A673 (cell line): Measurements from ENCODE around the gene CSNK2B. TPM values are rescaled to one million over a fixed set of nuclear protein-coding genes. Genes with fewer than 3 reads are reported as not detected.
A peak's percentile ranks its signal among the peaks of the same experiment; 100 is the strongest.

Experiments
- BruUV-seq: library from RNA; stranded (reverse); fragments of 400-500 nt; replicated peaks from 2 replicates; lab custom pipeline; 2021; lab: Mats Ljungman, UMichigan
- CTCF ChIA-PET: fragments of 300-600 bp; sonication (Branson Sonifier 250); formaldehyde crosslinking; loops from one replicate; lab custom pipeline; 2022; ENCODE audit warnings: antibody characterized with exemption; lab: Charles Lee
- POLR2A ChIA-PET: fragments of 300-600 bp; sonication (Branson Sonifier 250); formaldehyde crosslinking; loops from one replicate; lab custom pipeline; 2022; ENCODE audit warnings: antibody characterized with exemption; ENCODE audit not compliant: low non-redundant PET; lab: Charles Lee
- DNase-seq: peaks from one replicate; pipeline ENCODE4 v3.0.0-alpha.2; 2015; ENCODE audit warnings: low spot score
- H3K27ac ChIP-seq: fragments of 200-600 bp; sonication (generic); 2 replicates; pipeline ENCODE4 v1.5.1; 2016; ENCODE audit warnings: mixed run types, low read depth, mild to moderate bottlenecking, mixed read lengths, antibody characterized with exemption, low read length; ENCODE audit not compliant: poor library complexity, severe bottlenecking
- H3K27me3 ChIP-seq: fragments of 200-600 bp; sonication (generic); replicated peaks from 2 replicates; pipeline ENCODE4 v1.6.1; 2017; ENCODE audit warnings: mixed run types, low read depth, mild to moderate bottlenecking, mixed read lengths, antibody characterized with exemption, low read length; ENCODE audit not compliant: insufficient read depth, poor library complexity
- H3K36me3 ChIP-seq: fragments of 200-600 bp; sonication (generic); 2 replicates; pipeline ENCODE4 v1.6.1; 2016; ENCODE audit warnings: mixed run types, mild to moderate bottlenecking, mixed read lengths, antibody characterized with exemption, low read length; ENCODE audit not compliant: insufficient read depth, poor library complexity, severe bottlenecking
- H3K4me1 ChIP-seq: fragments of 200-600 bp; sonication (generic); 2 replicates; pipeline ENCODE4 v1.6.1; 2017; ENCODE audit warnings: mixed run types, mild to moderate bottlenecking, mixed read lengths, antibody characterized with exemption, low read length; ENCODE audit not compliant: insufficient read depth, poor library complexity, severe bottlenecking
- H3K4me3 ChIP-seq: fragments of 200-600 bp; sonication (generic); 2 replicates; pipeline ENCODE4 v1.5.1; 2016; ENCODE audit warnings: low read depth, mixed run types, mild to moderate bottlenecking, mixed read lengths, low read length; ENCODE audit not compliant: poor library complexity, severe bottlenecking
- H3K9me3 ChIP-seq: fragments of 200-600 bp; sonication (generic); 2 replicates; pipeline ENCODE4 v1.6.1; 2016; ENCODE audit warnings: mixed run types, low read depth, mild to moderate bottlenecking, mixed read lengths, antibody characterized with exemption, low read length; ENCODE audit not compliant: poor library complexity, severe bottlenecking
- EZH2 ChIP-seq: fragments of 200-600 bp; sonication (generic); IDR thresholded peaks from 2 replicates; pipeline ENCODE4 v1.6.1; 2017; ENCODE audit warnings: borderline replicate concordance, low read depth, mild to moderate bottlenecking, mixed read lengths, antibody characterized with exemption, low read length; ENCODE audit not compliant: poor library complexity, severe bottlenecking
- intact Hi-C: fragments of 100-400 bp; cut with micrococcal nuclease; formaldehyde crosslinking; loops from one replicate; pipeline ENCODE4 v1.10.0; 2022; ENCODE audit not compliant: unreplicated experiment
- total RNA-seq: library from RNA; stranded (reverse); gene quantifications from 2 replicates; pipeline ENCODE4 v1.2.3, GENCODE V29; 2021
- TF ChIP-seq, protein P1 (sequence below): fragments of 300-800, 200-600 bp; sonication (generic); conservative IDR thresholded peaks from 2 replicates; pipeline ENCODE4 v1.5.1; 2017; ENCODE audit warnings: low read depth, mild to moderate bottlenecking, antibody characterized with exemption, low read length, moderate library complexity, mixed read lengths

Gene CSNK2B
- total RNA-seq, 1 experiment from 2014 or later: 253 TPM

DNA sequence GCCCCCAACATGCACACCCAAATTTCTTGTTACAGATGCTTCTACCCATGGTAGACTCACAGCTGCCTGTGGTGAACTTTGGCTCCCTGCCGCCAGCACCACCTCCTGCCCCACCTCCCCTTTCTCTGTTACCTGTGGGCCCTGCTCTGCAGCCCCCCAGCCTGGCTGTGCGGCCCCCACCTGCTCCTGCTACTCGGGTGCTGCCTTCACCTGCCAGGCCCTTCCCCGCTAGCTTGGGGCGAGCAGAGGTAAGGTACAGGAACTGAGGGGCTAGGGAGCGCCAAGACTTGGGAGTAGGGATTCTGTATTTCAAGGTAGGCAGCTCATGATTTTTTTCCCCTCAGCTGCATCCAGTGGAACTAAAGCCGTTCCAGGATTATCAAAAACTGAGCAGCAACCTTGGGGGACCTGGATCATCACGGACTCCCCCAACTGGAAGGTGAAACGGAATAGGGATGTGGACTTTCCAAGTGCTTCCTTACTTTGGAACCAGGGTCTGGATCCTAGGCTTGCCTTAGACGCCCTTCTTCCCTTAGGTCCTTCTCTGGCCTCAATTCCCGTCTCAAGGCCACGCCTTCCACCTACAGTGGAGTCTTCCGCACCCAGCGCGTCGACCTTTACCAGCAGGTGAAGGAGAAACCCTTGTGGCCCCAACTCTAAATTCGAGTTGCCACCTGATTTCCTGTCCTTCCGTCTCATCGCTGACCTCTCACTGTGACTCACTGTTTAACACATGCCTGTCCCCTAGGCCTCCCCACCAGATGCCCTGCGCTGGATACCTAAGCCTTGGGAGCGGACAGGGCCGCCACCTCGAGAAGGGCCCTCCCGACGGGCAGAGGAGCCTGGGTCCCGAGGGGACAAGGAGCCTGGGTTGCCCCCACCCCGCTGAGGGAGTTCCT lies 28.9 kb upstream of the CSNK2B start:
- no peak for DNase-seq
- intact Hi-C loops: no loop called here
- TSS peak; percentile 34 for BruUV-seq
- no peaks in the 10 kb centered on the region for H3K27me3 ChIP-seq
- no peak overlapping the region for H3K27ac ChIP-seq
- TF ChIP-seq EZH2: no peak
- TF ChIP-seq, protein P1, sequence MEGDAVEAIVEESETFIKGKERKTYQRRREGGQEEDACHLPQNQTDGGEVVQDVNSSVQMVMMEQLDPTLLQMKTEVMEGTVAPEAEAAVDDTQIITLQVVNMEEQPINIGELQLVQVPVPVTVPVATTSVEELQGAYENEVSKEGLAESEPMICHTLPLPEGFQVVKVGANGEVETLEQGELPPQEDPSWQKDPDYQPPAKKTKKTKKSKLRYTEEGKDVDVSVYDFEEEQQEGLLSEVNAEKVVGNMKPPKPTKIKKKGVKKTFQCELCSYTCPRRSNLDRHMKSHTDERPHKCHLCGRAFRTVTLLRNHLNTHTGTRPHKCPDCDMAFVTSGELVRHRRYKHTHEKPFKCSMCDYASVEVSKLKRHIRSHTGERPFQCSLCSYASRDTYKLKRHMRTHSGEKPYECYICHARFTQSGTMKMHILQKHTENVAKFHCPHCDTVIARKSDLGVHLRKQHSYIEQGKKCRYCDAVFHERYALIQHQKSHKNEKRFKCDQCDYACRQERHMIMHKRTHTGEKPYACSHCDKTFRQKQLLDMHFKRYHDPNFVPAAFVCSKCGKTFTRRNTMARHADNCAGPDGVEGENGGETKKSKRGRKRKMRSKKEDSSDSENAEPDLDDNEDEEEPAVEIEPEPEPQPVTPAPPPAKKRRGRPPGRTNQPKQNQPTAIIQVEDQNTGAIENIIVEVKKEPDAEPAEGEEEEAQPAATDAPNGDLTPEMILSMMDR: no peak
- H3K4me3 ChIP-seq: no peak overlapping the region
- CTCF ChIA-PET: no interaction called here
- POLR2A ChIA-PET: interaction anchor here (0.6 kb wide), 1 partner anchor 23 kb away, joined by 4 read pairs; the partner anchor contains the start of gene C6orf47
- peaks cover 99% of the 10 kb centered on the region for H3K36me3 ChIP-seq
- H3K4me1 ChIP-seq: no peaks in the 10 kb centered on the region
- no peaks in the 10 kb centered on the region for H3K9me3 ChIP-seq

DNA sequence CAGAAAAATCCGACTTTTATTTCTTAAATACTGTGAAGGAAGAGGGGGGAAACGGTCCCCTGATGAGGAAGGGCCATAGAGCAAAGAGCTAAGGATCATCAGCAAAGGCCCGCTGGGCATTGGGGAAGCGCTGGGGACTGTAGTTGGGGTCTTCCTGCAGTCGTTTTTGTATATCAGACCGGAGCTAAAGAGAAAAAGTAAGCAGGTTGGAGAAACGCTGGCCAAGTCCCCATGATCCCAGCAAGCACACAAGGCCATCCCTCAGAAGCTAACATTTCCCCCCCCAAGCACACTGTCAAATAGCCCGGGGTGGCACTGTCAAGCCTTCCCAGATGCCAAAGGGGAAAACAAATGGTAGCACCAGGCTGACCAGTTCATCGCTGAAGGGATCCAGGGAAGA lies 26.8 kb upstream of the CSNK2B start:
- CTCF ChIA-PET: no interaction called here
- peaks cover 95% of the 10 kb centered on the region for H3K36me3 ChIP-seq
- POLR2A ChIA-PET: no interaction called here

DNA sequence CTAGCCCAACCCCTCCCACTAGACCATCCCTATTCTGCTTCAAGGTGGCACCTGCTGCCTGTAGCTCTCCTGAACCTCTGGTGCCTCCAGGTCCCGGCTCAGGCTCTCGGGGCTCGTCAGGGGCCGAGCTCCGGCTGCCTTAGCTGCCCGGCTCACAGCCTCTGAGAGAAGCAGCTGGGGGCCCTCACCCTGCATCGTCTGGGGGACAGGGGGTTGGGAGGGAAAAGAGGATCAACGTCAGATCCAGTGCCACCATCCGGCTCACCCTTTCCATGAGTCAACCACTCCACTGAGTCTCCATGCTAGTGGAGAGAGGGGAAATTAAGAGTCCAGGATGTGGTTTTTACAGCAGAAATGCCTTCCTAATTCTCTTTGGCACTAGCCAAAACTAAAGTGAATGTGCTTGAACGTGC lies 26.4 kb upstream of the CSNK2B start:
- TF ChIP-seq, protein P1: no peak
- TF ChIP-seq EZH2: no peak
- ChIA-PET POLR2A (no interaction called here), CTCF (no interaction called here)
- Histone ChIP-seq H3K9me3 (no peaks in the 10 kb centered on the region), H3K27ac (no peak overlapping the region), H3K27me3 (no peaks in the 10 kb centered on the region), H3K4me3 (no peak overlapping the region), H3K4me1 (no peaks in the 10 kb centered on the region), H3K36me3 (peaks cover 95% of the 10 kb centered on the region)
- no TSS peak for BruUV-seq
- intact Hi-C loops: no loop called here
- DNase-seq: no peak

More for the DNA sequence above, 26.8 kb upstream of the CSNK2B start:
- Histone ChIP-seq H3K27me3 (no peaks in the 10 kb centered on the region), H3K27ac (no peak overlapping the region), H3K9me3 (no peaks in the 10 kb centered on the region), H3K4me1 (no peaks in the 10 kb centered on the region), H3K4me3 (no peak overlapping the region)
- TF ChIP-seq EZH2: no peak
- TF ChIP-seq, protein P1: no peak
- intact Hi-C loops: no loop called here
- DNase-seq: no peak
- no TSS peak for BruUV-seq
